Epidermal melanocyte (primary cell): ENCODE results near the gene ENDOG.
"Not testable (repeated sequence)": the region's sequence is repeated elsewhere in the genome, so short reads cannot be mapped to it uniquely, and the experiment has no call there.

Experiments
- DNase-seq: peaks from one replicate; pipeline ENCODE4 v3.0.0; 2011; ENCODE audit warnings: low spot score; ENCODE audit not compliant: insufficient read length

ENDOG gene

GRCh38 chr9:128862401-128862851 is 44.1 kb downstream of the ENDOG start:
- DNase-seq = no peak

- peak; percentile 53 for DNase-seq
These were observed 45.3 kb downstream of the ENDOG start for GRCh38 chr9:128863647-128864046.

GRCh38 chr9:128870128-128870940 is 52.0 kb downstream of the ENDOG start:
- no peak for DNase-seq

- not testable (repeated sequence) for DNase-seq
These were observed 52.6 kb downstream of the ENDOG start for GRCh38 chr9:128870941-128871265.
